Measurements from ENCODE around the gene SCARB2.
"Not testable (repeated sequence)": the region's sequence is repeated elsewhere in the genome, so short reads cannot be mapped to it uniquely, and the experiment has no call there.

The SCARB2 gene, protein sequence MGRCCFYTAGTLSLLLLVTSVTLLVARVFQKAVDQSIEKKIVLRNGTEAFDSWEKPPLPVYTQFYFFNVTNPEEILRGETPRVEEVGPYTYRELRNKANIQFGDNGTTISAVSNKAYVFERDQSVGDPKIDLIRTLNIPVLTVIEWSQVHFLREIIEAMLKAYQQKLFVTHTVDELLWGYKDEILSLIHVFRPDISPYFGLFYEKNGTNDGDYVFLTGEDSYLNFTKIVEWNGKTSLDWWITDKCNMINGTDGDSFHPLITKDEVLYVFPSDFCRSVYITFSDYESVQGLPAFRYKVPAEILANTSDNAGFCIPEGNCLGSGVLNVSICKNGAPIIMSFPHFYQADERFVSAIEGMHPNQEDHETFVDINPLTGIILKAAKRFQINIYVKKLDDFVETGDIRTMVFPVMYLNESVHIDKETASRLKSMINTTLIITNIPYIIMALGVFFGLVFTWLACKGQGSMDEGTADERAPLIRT

DNA sequence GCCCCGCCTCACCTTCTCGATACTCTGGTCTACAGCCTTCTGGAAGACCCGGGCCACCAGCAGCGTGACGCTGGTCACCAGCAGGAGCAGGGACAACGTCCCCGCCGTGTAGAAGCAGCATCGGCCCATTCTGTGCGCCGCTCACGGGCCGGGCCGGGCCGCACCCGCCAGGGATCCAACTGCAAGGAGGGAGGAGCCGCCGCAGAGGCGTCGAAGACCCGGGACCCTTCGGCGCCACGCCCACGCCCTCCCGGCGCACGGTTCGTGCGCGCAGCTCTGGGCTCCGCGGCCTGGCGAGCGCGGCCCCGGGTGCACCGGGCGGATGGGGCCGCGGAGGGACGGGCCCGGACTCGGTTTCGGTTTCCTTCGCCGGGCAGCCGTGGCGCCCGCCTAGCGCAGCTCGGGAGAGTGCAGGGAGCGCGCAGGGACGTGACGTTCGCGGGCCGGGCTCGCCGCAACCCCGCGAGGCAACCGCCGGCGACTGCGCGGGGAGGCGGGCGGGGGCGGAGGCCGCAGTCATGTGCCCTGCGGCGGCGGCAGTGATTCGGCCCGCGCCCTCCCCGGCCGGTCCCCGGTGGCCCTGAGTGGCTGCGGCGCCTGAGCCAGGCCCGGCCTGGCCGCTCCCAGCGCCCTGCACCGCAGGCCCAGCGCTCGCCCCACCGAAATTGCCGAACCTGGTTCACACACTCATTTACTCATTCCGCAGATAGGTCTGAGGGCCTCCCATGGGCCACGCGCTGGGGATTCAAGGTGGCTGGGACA, at the start of gene SCARB2:
SCARB2 (minus strand) TSS at position 410 of the 762 bp plus-strand sequence; CDS start at position 129, 281 bp downstream.
- DNase-seq: peak; percentile 78 to 81

DNA sequence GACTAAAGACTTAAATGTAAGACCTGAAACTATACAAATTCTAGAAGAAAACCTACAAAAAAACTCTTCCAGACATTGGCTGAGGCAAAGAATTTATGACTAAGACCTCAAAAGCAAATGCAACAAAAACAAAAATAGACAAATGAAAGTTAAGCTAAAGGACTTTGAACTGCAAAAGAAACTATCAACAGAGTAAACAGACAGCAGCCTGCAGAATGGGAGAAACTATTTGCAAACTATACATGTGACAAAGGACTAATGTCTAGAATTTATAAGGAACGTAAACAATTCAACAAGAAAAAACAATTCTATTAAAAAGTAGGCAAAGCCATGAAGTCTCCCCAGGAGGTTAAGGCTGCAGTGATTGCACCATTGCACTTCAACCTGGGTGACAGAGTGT, 46.9 kb upstream of the SCARB2 start:
- DNase-seq: no peak

DNA sequence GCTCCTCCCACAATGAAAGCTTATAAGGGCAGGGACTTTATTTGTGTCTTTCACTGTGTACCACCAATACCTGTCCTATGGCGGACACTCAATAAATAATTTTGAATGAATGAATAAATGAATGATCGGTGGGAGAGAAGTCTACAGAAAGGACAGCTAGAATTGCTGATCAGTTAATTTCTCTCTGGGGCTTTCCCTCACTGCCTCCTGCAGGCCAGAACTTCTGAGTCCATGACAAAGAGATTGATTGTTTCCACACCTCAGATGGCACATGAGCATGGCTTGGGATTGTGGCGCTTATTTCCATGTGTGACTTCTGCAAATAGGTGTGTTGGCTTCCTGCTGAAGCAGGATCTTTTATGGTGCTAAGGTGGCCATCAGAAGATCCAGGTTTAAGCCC, 44.2 kb upstream of the SCARB2 start:
- DNase-seq: no peak

DNA sequence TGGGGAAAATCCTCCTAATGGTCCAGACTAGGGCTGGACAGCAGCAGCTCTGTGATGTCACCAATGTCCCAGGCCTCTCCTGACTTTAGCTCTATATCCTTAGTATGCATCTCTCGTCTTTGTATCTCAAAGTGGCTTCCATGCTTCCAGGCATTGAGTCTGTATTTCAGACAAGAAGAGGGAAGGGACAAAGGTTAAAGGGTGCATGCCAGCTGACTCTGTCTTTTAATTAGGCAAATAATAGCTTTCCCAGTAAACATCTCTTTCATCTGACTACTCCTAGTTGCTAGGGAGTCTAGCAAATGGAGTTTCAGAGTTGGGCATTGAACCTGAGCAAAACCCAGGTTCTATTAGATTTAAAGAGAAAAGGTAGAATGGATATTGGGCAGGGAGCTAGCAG, 43.3 kb upstream of the SCARB2 start:
- DNase-seq: no peak

DNA sequence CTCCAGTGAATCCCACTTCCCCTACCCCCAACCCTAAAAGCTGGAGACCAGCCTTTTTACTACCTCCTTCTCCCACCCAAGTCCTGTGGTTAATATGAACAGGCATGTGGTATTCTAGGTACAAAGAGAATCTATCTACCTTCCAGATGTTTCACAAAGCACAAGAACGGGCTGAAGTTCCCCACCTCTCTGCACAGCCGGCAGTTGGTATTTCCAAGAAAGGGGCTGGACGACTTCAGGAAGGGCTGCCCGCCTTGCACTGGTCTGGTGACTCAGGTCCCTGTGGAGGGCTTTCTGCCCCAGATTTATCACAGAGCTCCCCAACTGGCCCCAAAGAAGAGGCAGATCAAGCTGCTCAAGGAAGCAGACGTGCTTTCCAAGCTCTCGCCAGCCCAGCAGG, 42.4 kb upstream of the SCARB2 start:
- no peak for DNase-seq

DNA sequence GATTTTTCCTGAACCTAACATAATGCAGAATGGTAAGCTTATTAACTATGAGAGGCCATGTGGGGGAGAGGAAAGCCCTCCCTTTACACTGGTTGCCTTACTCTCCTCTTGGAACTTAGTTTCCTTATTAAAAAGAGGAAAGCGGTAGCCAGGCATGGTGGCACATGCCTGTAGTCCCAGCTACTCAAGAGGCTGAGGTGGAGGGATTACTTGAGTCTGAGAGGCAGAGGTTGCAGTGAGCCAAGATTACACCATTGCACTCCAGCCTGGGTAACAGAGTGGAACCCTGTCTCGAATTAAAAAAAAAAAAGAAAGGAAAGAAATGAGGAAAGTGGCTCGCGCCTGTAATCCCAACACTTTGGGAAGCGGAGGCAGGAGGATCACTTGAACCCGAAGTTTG, 39.9 kb upstream of the SCARB2 start:
- DNase-seq: no peak

DNA sequence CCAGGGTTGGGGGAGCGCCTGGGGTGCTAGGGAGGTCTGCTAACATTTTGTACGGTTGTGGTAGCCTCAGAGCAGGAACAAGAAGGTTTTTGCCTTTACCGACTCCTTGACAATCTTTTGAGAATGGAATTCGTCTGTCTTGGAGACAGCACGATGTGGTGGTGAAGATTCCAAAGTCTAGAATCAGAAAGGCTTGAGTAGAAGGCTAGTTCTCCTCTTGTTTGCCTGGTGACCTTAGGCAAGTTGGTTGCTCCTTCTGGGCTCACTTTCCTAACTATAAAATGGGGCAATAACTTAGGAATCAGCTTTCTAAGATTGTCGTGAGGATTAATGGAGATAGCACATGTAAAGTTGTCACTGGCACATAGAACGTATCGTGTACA, 38.6 kb upstream of the SCARB2 start:
- DNase-seq: no peak

DNA sequence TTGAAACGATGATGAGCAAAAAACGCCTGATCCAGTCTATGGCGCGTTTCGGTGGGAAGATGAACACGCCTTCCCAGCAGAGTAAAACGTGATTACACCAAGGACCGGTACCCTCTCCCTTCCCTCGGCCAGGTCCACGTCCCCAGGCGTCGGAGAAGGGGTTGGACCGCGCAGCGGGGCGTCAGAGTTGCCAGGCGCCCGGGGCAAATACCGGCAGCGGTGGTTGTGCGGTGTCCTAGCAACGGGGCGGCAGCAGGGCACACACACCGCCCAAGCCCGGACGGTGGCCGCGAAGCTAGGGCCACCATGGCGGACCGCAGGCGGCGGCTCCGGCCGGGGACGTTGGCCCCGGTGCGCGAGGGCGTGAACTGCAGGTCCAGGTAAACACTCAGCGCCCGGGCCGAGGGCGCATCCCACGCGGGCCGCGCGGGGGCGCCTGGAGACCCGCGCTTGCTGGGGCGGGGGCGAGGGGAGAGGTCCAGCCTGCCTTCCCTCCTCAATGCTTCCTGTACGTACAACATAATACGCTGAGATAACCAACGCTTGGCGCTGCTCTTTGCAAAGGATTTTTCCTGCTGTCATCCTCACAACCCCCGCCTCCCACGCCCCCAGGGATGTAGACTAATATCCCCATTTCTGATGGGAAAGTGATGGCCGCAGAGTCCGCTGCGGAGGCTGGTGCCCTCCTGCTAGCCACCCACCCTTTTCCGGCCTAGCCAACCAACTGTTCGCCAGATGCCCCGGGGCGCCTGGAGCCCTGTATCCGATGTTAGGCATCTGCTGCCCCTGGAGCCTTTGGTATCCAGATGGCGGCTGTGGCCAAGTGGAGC, 38.0 kb upstream of the SCARB2 start, which contains the start of gene FAM47E:
FAM47E (plus strand) TSS at position 281 of the 830 bp plus-strand sequence; CDS start at position 307, 26 bp downstream.
- peak; percentile 22 to 53 for DNase-seq

DNA sequence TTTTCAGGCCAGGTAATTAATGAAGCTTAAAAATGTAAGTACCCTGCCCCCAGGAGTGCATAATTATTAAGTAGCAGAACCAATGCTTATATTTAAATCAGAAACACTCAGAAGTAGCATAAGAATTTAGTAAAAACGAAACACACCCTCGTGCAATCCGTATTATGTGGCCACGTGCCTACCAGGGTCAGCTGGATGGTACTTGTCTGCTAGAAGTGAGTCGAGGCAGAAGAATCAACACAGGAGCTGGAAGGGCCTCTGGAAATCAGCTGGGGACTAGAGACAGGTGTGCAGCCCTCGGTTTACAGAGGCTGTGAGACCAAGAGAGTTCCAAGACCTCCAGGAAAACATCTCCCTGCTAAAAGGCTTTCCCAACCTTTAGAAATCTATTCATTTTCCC, 37.3 kb upstream of the SCARB2 start:
- DNase-seq: no peak

DNA sequence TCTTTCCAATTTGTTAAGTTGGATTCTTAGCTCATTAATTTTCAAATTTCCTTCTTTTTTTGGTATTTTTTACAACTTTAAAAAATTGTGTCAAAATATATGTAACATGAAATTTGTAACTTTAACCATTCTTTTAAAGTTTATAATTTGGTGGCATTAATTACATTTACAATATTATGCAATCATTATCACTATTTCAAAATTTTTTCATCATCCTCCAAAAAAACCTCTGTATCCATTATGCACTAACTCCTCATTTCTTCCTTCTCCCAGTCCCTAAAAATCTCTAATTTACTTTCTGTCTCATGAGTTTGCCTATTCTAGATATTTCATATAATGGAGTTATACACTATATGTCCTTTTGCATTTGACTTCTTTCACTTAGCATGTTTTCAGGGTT, 33.2 kb upstream of the SCARB2 start:
- no peak for DNase-seq

DNA sequence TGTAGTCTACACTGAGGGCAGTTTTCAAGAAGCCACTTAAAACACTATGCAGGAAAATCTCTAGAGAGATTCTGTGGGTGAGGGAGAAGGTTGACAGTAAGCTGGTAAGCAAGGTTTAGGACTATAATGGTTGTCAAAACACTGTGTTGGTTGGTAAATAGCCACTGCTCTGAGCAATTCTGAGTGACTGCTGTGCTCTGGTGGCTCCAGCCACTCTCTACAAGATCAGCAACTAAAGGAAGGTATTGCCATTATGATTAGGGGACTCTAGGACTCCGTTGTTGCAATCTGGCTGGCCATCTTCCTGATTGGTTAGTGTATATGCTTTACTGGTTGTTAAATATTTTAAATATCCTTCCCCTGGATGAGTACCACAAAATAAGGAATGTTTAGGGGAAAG, 32.4 kb upstream of the SCARB2 start:
- DNase-seq: no peak

DNA sequence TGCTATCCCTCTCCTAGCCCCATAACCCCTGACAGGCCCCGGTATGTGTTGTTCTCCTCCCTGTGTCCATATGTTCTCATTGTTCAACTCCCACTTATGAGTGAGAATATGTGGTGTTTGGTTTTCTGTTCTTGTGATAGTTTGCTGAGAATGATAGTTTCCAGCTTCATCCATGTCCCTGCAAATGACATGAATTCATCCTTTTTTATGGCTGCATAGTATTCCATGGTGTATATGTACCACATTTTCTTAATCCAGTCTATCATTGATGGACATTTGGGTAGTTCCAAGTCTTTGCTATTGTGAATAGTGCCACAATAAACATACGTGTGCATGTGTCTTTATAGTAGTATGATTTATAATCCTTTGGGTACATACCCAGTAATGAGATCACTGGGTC, 30.3 kb upstream of the SCARB2 start:
- not testable (repeated sequence) for DNase-seq

DNA sequence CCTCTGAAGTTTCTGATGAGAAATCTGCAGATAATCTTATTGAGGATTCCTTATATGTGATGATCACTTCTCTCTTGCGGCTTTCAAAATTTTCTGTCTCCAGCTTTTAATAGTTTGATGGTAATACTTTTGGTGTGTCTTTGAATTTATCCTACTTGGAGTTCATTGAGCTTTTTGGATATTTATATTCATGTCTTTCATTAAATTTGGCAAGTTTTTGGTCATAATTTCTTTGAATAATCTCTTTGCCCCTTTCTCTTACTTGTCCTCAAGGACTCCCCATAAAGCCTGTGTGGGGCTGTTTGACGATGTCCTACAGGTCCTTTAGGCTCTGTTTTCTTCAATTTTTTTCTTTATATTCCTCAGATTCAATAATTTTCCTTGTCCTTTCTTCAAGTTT, 26.6 kb upstream of the SCARB2 start:
- DNase-seq: no peak

DNA sequence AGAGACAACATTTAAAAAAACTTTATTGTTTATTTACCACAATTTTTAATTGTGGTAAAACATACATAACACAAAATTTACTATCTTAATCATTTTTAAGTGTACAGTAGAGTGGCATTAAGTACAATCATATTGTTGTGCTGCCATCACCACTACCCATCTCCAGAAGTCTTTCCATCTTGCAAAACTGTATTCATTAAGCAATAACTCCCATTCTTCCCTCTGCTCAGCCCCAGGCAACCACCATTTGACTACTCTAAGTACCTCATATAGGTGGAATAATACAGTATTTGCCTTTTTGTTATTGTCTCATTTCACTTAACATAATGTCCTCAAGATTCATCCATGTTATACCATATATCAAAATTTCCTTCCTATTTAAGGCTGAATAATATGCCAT, 25.1 kb upstream of the SCARB2 start:
- no peak for DNase-seq

DNA sequence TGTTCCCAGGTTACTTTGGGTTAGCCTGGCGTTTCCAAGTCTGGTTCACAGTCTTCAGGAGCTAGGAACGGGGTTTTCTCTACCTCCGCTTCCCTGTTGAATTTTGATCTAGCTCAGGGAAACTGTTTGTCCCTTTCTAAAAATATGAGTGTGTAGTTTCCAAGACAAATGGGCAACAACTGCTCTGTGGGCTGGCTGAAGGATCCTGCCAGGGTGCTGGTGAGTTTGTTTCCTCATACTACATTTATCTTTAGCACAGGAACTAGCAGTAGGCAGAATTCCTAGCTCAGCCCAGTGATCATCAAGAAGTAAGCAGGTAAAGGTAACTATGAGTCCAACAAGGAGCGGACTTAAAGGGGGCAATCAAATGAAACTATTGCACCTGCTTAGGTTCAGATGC, 24.6 kb upstream of the SCARB2 start:
- no peak for DNase-seq

DNA sequence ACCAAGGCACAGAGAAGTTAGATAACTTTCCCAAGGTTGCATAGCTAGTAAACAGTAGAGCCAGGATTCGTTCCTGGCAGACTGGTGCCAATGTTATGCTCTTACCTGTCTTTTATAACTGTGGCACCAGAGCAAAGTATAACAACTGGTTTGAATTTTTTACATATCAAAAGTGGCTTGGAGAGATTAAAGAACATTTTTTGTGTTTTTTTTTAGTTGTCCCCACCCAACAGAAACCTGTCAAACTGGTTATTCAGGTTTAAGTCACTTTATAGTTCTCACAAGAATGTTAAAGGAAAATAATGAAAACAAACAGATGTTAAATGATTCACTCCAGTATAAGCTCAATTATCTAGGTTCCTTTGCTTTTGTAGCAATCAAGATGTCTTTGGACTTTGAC, 22.3 kb upstream of the SCARB2 start:
- no peak for DNase-seq

DNA sequence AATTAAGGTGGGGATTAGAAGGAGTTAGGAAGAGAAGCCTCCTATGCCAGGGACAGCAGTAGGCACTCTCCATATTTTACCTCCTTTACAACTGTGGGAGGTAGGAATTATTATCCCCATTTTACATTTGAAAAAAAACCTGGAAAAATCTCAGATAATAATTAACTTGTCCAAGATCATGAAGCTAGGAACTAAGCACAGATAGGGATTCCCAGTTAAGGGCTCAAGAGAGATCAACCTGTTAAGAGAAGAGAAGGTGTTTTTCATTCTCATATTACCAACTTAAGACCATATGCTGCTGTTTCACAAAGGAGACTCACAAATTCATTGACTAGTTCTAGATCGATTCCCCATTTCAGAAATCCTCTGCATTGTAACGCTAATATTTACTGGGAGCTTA, 21.8 kb upstream of the SCARB2 start:
- DNase-seq: no peak

DNA sequence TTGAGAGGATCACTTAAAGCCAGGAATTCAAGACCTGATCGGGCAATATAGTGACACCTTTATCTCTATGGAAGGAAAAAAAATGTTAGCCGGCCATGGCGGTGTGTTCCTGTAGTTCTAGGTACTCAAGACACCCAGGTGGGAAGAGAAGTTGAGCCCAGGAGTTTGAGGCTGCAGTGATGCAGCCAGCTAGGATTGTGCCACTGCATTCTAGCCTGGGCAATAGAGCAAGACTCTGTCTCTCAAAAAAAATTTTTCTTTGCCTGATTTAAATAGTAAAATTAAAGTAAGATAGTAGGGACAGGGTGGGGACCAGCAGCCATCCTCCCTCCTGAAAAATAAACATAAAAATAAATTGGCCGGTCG, 21.0 kb upstream of the SCARB2 start:
- DNase-seq: no peak

DNA sequence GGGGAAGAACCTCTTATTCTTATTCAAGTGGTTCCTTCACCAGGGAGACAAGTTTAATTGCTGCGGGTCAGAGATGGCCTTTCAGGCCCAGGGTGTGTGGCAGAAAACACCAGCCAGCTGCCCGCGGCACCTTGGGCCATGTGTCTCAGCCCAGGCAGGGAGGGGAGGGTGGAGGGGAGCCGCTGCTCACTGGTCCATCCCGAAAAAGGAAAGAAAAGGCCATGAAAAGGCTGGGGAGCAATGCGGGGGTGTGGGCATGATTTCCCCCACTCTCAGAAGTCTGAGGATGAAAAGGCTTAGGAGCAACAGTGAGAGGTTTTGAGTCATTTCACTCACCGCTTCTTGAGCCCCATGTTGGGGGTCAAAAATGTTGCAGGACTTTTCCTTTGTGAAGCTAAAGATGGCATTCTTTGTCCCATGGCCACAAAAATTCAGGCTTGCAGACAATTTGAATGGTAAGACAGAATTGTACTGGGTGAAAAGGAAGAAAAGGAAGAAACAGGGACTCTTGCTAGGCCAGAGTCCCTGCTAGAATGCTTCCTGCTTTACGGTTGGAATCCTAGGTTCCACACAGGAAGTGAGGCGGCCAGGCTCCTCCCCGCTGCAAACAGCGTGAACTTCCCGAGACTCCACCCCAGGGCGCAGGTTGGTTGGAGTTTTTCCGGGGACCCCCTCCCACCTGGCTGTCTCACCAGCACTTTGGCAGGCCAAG, 20.5 kb upstream of the SCARB2 start:
- DNase-seq: no peak

DNA sequence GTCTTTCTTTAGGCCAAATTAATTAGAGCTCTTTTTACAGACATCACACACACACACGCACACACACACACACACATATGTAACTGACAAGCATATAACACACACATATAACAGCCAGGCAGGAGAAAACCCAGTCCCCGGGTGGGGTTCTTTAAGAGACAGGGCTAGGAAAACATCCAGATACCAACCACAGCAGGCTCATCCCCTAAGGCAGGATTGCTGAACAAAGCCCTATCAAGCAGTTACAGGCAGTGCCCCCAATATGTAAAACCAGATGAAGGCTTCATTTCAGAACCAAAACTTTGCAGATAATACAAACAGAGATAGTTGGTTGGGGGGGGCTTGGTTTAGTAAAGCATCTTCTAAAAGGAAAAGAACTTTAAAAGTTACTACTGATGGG, 19.9 kb upstream of the SCARB2 start:
- DNase-seq: no peak

DNA sequence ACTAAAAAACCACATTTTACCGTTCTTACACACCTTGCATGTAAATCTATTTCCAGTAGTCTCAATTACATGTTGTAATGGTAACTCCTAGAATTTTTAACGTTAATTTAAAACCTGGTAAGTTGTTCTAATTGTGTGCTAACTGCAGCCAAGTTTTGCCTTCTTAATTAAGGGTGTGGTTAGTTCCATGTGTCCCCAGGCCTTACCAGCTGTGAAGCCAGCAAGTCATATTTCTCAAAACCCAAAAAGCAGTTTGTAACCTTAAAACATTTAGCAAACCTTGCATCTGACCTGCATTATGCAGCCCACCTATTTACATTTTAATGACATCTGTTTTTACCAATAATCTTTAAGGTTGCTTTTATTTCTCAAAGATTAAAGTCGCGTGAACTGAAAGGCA, 19.5 kb upstream of the SCARB2 start:
- DNase-seq: no peak

DNA sequence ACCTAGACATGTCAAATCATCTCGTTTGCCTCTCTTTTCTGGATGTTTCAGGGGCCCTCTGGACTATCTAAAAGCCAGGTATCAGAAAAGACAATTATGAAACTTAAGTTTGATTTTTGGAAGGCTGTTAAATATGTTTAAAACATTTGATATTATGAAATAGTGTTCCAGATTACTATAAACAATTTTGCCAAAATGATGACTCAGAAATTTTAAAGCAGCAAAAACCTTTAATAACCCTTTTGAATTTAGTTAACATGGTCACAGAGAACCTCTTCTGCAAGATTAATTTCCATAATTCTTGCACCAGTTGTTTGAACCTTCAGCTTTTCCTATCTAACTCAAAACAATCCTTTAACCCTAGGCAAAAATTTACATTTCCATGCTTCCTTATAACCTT, 19.1 kb upstream of the SCARB2 start:
- no peak for DNase-seq

DNA sequence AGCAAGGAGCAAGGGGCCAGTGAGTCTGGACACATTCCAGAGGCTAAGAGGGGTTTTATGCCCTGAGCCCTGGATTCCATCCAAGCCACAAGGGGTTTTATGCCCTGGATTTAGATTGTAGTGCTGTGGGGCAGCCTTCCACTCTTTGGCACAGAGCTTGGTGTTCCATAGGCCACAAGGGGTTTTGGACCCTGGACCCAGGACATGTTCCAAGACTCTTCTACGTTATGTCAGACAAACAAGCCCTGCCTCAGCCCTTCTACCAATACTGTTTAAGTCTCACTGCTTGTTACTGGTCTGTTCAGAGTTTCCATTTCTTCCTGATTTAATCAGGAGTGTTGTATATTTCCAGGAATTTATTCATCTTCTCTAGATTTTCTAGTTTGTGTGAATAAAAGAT, 12.8 kb upstream of the SCARB2 start:
- no peak for DNase-seq
